Peyer's patch (tissue), 4 donors: ENCODE results near the gene ASPG. TPM values are rescaled to one million over a fixed set of nuclear protein-coding genes. Genes with fewer than 3 reads are reported as not detected.
"Not testable (repeated sequence)": the region's sequence is repeated elsewhere in the genome, so short reads cannot be mapped to it uniquely, and the experiment has no call there.

Experiments
- DNase-seq, 3 donors: peaks; one replicate each; pipeline ENCODE4 v3.0.0-alpha.2; 2017 to 2019
- H3K27ac ChIP-seq, 4 donors: fragments of 200-600 bp; sonication (generic); one replicate each; pipeline ENCODE4 v1.5.1; 2016 to 2019
- H3K27me3 ChIP-seq, 2 donors: fragments of 200-600 bp; sonication (generic); one replicate each; pipeline ENCODE4 v1.5.1; 2019
- H3K36me3 ChIP-seq, 3 donors: fragments of 200-600 bp; sonication (generic); one replicate each; pipeline ENCODE4 v1.5.1; 2016 to 2019
- H3K4me1 ChIP-seq, 4 donors: fragments of 200-600 bp; sonication (generic); one replicate each; pipeline ENCODE4 v1.5.1; 2016 to 2019
- H3K4me3 ChIP-seq, 4 donors: fragments of 200-600 bp; sonication (generic); 1 replicate in 3 of 4; 2 replicates in 1 of 4; pipeline ENCODE4 v1.5.1; 2016 to 2019; ENCODE audit warnings: mild to moderate bottlenecking in 1 of 4
- H3K9me3 ChIP-seq, 4 donors: fragments of 200-600 bp; sonication (generic); one replicate each; pipeline ENCODE4 v1.5.1; 2016 to 2019; ENCODE audit warnings: mild to moderate bottlenecking in 1 of 4
- POLR2A ChIP-seq, 2 donors: fragments of 450-650 bp; IDR thresholded peaks; one replicate each; pipeline ENCODE4 v1.5.1; 2017; ENCODE audit warnings: antibody characterized with exemption in 2 of 2, mild to moderate bottlenecking in 2 of 2, moderate library complexity in 2 of 2
- total RNA-seq, 4 donors: library from RNA; depleted of rRNA; stranded (reverse); fragments of >200 nt; gene quantifications; one replicate each; pipeline ENCODE4 v1.1.0, GENCODE V29; 2016
- TF ChIP-seq, protein P1 (sequence below), 6 experiments: fragments of 450-650 bp in 4 of 6; fragments of 200-600 bp in 2 of 6; sonication (generic) in 1 of 6; IDR thresholded peaks; one replicate each; pipeline ENCODE4 v1.5.1; 2017 to 2019; ENCODE audit warnings: antibody characterized with exemption in 6 of 6, mild to moderate bottlenecking in 3 of 6, moderate library complexity in 1 of 6

ASPG gene
- total RNA-seq, 4 donors from 2014 or later: 1.2 to 7.4 (median 2.3) TPM; not detected in 1

DNA sequence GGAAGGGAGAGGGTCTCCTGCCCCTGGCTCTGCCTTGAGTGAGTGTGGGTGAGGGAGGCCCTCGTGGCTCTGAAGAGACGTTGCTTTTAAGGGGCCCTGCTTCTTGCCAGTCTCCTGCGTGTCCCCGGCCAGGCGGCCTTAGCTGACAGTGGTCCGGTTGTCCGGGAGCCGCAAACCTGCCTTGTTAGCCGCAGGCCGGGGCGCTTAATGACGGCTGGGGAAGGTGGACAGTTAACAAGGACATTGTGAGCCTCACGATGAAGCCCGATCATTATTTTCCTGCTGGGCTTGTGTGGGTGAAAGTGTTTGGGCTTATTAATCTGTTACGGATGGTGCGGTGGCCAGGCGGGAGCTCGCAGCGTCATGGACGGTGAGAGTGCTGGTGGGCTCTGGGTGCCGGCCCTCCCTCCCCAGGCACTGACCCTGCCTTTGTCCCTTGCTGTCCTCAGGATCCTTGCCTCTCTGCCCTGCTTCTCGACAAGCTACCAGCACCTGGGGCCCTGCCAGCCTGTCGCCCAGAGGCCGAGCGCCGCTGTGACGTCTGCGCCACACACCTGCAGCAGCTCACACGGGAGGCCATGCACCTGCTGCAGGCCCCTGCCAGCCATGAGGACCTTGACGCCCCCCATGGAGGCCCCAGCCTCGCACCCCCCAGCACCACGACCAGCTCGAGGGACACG lies 66.2 kb downstream of the ASPG start:
- Histone ChIP-seq H3K4me3 (no peak overlapping the region), H3K9me3 (no peaks in the 10 kb centered on the region), H3K27me3 (no peaks in the 10 kb centered on the region), H3K4me1 (peaks cover 0 to 5% (median 0%) of the 10 kb centered on the region in 4 donors), H3K27ac (no peak overlapping the region), H3K36me3 (no peaks in the 10 kb centered on the region)
- DNase-seq: no peak
- TF ChIP-seq, protein P1, sequence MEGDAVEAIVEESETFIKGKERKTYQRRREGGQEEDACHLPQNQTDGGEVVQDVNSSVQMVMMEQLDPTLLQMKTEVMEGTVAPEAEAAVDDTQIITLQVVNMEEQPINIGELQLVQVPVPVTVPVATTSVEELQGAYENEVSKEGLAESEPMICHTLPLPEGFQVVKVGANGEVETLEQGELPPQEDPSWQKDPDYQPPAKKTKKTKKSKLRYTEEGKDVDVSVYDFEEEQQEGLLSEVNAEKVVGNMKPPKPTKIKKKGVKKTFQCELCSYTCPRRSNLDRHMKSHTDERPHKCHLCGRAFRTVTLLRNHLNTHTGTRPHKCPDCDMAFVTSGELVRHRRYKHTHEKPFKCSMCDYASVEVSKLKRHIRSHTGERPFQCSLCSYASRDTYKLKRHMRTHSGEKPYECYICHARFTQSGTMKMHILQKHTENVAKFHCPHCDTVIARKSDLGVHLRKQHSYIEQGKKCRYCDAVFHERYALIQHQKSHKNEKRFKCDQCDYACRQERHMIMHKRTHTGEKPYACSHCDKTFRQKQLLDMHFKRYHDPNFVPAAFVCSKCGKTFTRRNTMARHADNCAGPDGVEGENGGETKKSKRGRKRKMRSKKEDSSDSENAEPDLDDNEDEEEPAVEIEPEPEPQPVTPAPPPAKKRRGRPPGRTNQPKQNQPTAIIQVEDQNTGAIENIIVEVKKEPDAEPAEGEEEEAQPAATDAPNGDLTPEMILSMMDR (IDR thresholded peaks at IDR 0.05): no peak
- no peak for TF ChIP-seq POLR2A (IDR thresholded peaks at IDR 0.05)

DNA sequence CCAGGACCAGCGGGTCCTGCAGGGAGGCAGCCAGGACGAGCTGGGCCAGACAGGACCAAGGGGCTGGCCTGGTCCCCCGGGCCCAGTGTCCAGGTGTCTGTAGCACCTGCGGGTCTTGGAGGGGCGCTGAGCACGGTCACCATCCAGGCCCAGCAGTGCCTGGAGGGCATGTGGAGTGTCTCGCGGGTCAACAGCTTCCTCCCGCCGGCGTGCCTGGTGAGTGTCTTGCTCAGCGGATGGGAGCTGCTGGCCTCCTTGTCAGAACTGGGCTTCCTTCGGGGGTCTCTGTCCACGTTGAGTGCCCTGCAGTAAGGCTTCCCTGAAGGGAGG lies 66.7 kb downstream of the ASPG start:
- H3K4me1 ChIP-seq: peaks cover 0 to 5% (median 0%) of the 10 kb centered on the region in 4 donors
- DNase-seq: no peak
- H3K4me3 ChIP-seq: no peak overlapping the region
- H3K27ac ChIP-seq: no peak overlapping the region
- H3K27me3 ChIP-seq: no peaks in the 10 kb centered on the region
- no peaks in the 10 kb centered on the region for H3K9me3 ChIP-seq
- no peaks in the 10 kb centered on the region for H3K36me3 ChIP-seq
- TF ChIP-seq, protein P1 (IDR thresholded peaks at IDR 0.05): no peak
- no peak for TF ChIP-seq POLR2A (IDR thresholded peaks at IDR 0.05)

DNA sequence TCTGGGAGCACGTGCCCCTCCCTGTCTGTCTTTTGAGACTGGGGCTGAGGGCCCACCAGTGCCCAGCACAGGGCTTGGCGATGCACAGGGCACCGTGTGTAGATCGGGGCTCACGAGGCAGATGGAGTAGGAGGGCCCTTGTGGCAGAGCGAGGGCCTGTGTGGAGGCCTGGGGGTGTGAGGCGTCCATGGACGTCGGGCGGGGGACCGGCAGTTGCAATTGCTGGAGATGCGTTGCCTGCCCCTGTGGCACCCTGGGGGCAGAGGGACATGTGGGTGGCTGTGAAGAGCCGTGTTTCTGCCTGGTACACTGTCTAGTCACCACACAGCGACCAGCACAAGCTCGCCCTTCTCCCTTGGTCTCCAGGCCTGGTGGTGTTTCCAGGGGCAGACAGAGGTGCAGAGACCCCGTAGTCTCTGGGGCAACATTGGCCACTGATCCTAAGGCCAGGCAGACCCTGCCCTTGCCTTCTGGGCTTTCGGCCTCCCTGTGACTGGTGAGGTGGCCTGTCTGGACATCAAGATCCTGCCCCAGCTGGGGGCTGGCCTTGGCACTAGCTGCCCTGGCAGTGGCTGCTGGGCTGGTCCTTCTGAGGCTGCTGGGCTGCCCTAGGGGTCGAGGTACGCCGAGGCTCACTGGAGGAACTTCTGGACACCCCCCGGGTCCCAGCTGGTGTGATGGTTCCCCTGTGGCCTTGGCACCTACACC lies 67.3 kb downstream of the ASPG start:
- Histone ChIP-seq H3K36me3 (no peaks in the 10 kb centered on the region), H3K27me3 (no peaks in the 10 kb centered on the region), H3K9me3 (no peaks in the 10 kb centered on the region), H3K4me1 (peaks cover 0 to 5% (median 0%) of the 10 kb centered on the region in 4 donors), H3K4me3 (no peak overlapping the region), H3K27ac (no peak overlapping the region)
- TF ChIP-seq, protein P1 (IDR thresholded peaks at IDR 0.05): no peak
- TF ChIP-seq POLR2A (IDR thresholded peaks at IDR 0.05): no peak
- DNase-seq: no peak

DNA sequence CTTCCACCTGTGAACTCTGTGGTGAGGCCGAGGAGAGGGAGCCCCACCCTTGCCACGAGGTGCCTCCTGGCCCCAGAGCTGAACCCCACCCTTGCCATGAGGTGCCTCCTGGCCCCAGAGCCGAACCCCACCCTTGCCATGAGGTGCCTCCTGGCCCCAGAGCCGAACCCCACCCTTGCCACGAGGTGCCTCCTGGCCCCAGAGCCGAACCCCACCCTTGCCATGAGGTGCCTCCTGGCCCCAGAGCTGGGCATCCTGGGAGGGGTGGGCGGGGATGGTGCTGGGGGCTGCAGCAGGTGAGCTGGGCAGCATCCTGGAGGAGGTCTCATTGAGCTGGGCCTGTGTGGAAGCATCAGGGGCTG lies 67.9 kb downstream of the ASPG start:
- not testable (repeated sequence) for H3K27me3 ChIP-seq, H3K27ac ChIP-seq, H3K4me1 ChIP-seq, DNase-seq, H3K4me3 ChIP-seq, H3K36me3 ChIP-seq, H3K9me3 ChIP-seq

DNA sequence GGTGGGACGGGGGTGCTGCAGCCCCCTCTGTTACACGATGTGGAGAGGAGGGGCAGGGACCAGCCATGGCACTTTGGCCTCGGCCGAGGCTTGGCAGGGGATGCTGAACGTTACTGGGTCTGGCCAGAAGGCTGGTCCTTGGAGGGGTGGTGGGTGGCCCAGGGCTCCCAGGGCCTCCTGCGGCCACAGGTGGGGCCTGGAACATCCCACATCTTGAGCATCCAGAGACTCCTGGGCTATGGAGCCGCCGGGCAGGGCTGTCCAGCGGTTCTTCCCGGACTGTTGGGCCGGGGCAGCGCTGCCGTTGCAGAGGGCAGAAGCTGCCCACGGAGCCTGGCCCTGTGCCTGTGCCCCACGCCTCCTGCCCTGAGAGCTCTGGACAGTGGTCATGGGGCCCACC lies 68.7 kb downstream of the ASPG start:
- H3K9me3 ChIP-seq: no peaks in the 10 kb centered on the region
- no peak for DNase-seq
- H3K4me3 ChIP-seq: no peak overlapping the region
- H3K27ac ChIP-seq: no peak overlapping the region
- TF ChIP-seq, protein P1 (IDR thresholded peaks at IDR 0.05): no peak
- TF ChIP-seq POLR2A (IDR thresholded peaks at IDR 0.05): no peak
- no peaks in the 10 kb centered on the region for H3K27me3 ChIP-seq
- peaks cover 0 to 5% (median 0%) of the 10 kb centered on the region in 4 donors for H3K4me1 ChIP-seq
- H3K36me3 ChIP-seq: no peaks in the 10 kb centered on the region

DNA sequence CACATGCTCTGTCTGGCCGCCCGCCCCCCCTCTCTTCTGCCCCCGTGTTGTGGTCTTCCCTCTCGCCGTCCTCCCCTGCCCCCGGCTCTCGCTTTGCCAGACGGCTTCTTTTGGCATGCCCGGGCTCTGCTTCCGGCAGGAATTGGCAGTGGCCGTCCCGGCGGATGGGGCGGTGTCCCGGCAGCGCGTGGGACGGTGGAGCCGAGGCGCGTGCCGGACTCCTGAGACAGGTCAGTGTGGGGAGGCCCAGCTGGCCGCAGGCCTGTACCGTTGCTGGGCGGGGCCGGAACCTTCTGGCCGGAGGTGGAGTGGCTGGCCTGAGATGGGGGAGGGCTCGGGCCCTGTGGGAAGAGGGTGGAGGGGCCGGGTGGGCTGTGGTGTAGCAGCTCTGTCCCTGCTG lies 70.0 kb downstream of the ASPG start:
- Histone ChIP-seq H3K9me3 (no peaks in the 10 kb centered on the region), H3K4me3 (no peak overlapping the region), H3K27ac (no peak overlapping the region), H3K4me1 (peaks cover 0 to under 1% (median 0%) of the 10 kb centered on the region in 4 donors), H3K27me3 (no peaks in the 10 kb centered on the region), H3K36me3 (no peaks in the 10 kb centered on the region)
- TF ChIP-seq POLR2A (IDR thresholded peaks at IDR 0.05): no peak
- TF ChIP-seq, protein P1 (IDR thresholded peaks at IDR 0.05): no peak
- DNase-seq: no peak
